Left lung (tissue), 10 donors: ENCODE measurements around the gene RXYLT1. TPM values are rescaled to one million over a fixed set of nuclear protein-coding genes. Genes with fewer than 3 reads are reported as not detected.

Experiments
- ATAC-seq: fragments of 200-7000 bp; cut with Tn5 transposase; one replicate; pipeline ENCODE4 v1.9.1; 2020; ENCODE audit warnings: moderate library complexity
- DNase-seq, 4 donors: peaks; one replicate each; pipeline ENCODE4 v3.0.0-alpha.2; 2013 to 2020
- H3K27ac ChIP-seq, 2 donors: fragments of 200-600 bp; sonication (generic) in 1 of 2; one replicate each; pipeline versions ENCODE4 v1.5.0 to v1.8.0; 2020 to 2021
- H3K27me3 ChIP-seq, 2 donors: fragments of 200-600 bp; sonication (generic) in 1 of 2; one replicate each; pipeline versions ENCODE4 v1.5.0 to v1.8.0; 2020 to 2021
- H3K36me3 ChIP-seq, 2 donors: fragments of 200-600 bp; sonication (generic) in 1 of 2; one replicate each; pipeline versions ENCODE4 v1.5.0 to v1.8.0; 2020 to 2021
- H3K4me1 ChIP-seq, 2 donors: fragments of 200-600 bp; one replicate each; pipeline ENCODE4 v1.8.0; 2021
- H3K4me3 ChIP-seq, 2 donors: fragments of 200-600 bp; sonication (generic) in 1 of 2; one replicate each; pipeline versions ENCODE4 v1.5.0 to v1.8.0; 2020 to 2021; ENCODE audit warnings: mild to moderate bottlenecking in 1 of 2
- H3K9me3 ChIP-seq, 2 donors: fragments of 200-600 bp; sonication (generic) in 1 of 2; one replicate each; pipeline versions ENCODE4 v1.5.0 to v1.8.0; 2020 to 2021
- CTCF ChIP-seq, 2 donors: fragments of 200-600 bp; sonication (generic) in 1 of 2; IDR thresholded peaks; one replicate each; pipeline versions ENCODE4 v1.5.0 to v1.8.0; 2021; ENCODE audit warnings: antibody characterized with exemption in 2 of 2
- intact Hi-C, 2 donors: fragments of 100-400 bp; cut with DNase I; formaldehyde crosslinking; loops; one replicate each; pipeline versions ENCODE4 v1.11.2 to v1.14.2; 2022
- polyA plus RNA-seq, 6 donors: library from polyadenylated mRNA; unstranded; fragments of 120-200 nt; gene quantifications; one replicate each; pipeline ENCODE4 v1.2.1, GENCODE V29; 2013; ENCODE audit not compliant: insufficient read length in 6 of 6
- total RNA-seq, 2 donors: library from RNA; stranded (reverse); fragmentation: NEBNext Ultra II Directional; extraction: Animal tissue kit (Norgen Biotek cat#: 25700); gene quantifications; one replicate each; pipeline ENCODE4 v1.2.1, GENCODE V29; 2021
- donor health status: DM: no; HTN: yes; CAD: no.
- donor health status: DM: no; HTN: no; CAD: no.

RXYLT1 gene
- total and polyA plus RNA-seq, 8 donors, result 12.4 to 28.2 (median 24.1) TPM

GRCh38 chr12:63790608-63790945 lies 10.9 kb downstream of the RXYLT1 start:
- no peaks in the 10 kb centered on the region for H3K27me3 ChIP-seq
- intact Hi-C loops, result no loop called here
- H3K9me3 ChIP-seq, result no peaks in the 10 kb centered on the region
- H3K4me1 ChIP-seq, result no peaks in the 10 kb centered on the region
- no peak overlapping the region for H3K4me3 ChIP-seq
- DNase-seq (no peak), ATAC-seq (no peak)
- TF ChIP-seq CTCF (IDR thresholded peaks at IDR 0.05), result no peak
- peaks cover 0 to 46% of the 10 kb centered on the region in 2 donors for H3K36me3 ChIP-seq
- H3K27ac ChIP-seq, result no peak overlapping the region

- ATAC-seq, result no peak
- no peaks in the 10 kb centered on the region for H3K4me1 ChIP-seq
- intact Hi-C loops, result no loop called here
- no peaks in the 10 kb centered on the region for H3K9me3 ChIP-seq
- no peak overlapping the region for H3K27ac ChIP-seq
- TF ChIP-seq CTCF (IDR thresholded peaks at IDR 0.05), result no peak
- no peak for DNase-seq
- H3K27me3 ChIP-seq, result no peaks in the 10 kb centered on the region
- no peak overlapping the region for H3K4me3 ChIP-seq
- H3K36me3 ChIP-seq, result peaks cover 0 to 32% of the 10 kb centered on the region in 2 donors
These were observed 12.6 kb downstream of the RXYLT1 start for GRCh38 chr12:63792338-63792737.

GRCh38 chr12:63795032-63795687 lies 15.5 kb downstream of the RXYLT1 start:
- peaks cover 0 to 14% of the 10 kb centered on the region in 2 donors for H3K36me3 ChIP-seq
- H3K4me3 ChIP-seq, result no peak overlapping the region
- no peaks in the 10 kb centered on the region for H3K27me3 ChIP-seq
- no peaks in the 10 kb centered on the region for H3K4me1 ChIP-seq
- ATAC-seq, result no peak
- no peak for TF ChIP-seq CTCF (IDR thresholded peaks at IDR 0.05)
- DNase-seq, result no peak
- H3K9me3 ChIP-seq, result no peaks in the 10 kb centered on the region
- intact Hi-C loops, result no loop called here
- no peak overlapping the region for H3K27ac ChIP-seq

- intact Hi-C loops, result no loop called here
- no peak for ATAC-seq
- TF ChIP-seq CTCF (IDR thresholded peaks at IDR 0.05), result no peak
These were observed 16.2 kb downstream of the RXYLT1 start for GRCh38 chr12:63795944-63796343.

GRCh38 chr12:63802012-63802608 lies 22.4 kb downstream of the RXYLT1 start:
- intact Hi-C loops, result no loop called here
- DNase-seq, result no peak
- peak; percentile 37 to 39 for TF ChIP-seq CTCF (IDR thresholded peaks at IDR 0.05)

More at GRCh38 chr12:63795944-63796343, 16.2 kb downstream of the RXYLT1 start:
- Histone ChIP-seq H3K27ac (no peak overlapping the region), H3K9me3 (no peaks in the 10 kb centered on the region), H3K4me3 (no peak overlapping the region), H3K36me3 (peaks cover 0 to 6% of the 10 kb centered on the region in 2 donors), H3K27me3 (no peaks in the 10 kb centered on the region), H3K4me1 (no peaks in the 10 kb centered on the region)
- no peak for DNase-seq

More at GRCh38 chr12:63802012-63802608, 22.4 kb downstream of the RXYLT1 start:
- Histone ChIP-seq H3K27me3 (no peaks in the 10 kb centered on the region), H3K27ac (no peak overlapping the region), H3K4me3 (no peak overlapping the region), H3K9me3 (no peaks in the 10 kb centered on the region), H3K36me3 (peaks cover 0 to 6% of the 10 kb centered on the region in 2 donors), H3K4me1 (no peaks in the 10 kb centered on the region)
- no peak for ATAC-seq
